AML-193 (cell line): ENCODE measurements around the gene SLC7A4.
A peak's percentile ranks its signal among the peaks of the same experiment; 100 is the strongest.
"Not testable (repeated sequence)": the region's sequence is repeated elsewhere in the genome, so short reads cannot be mapped to it uniquely, and the experiment has no call there.

Experiments used
- DNase-seq, 2 experiments: peaks; one replicate each; lab custom pipeline; 2025; lab: John Stamatoyannopoulos, UW

The SLC7A4 gene

GRCh38 chr22:21041937-21042336 is 9.6 kb upstream of the SLC7A4 start:
- no peak for DNase-seq

- DNase-seq, result not testable (repeated sequence)
Observed at GRCh38 chr22:21039158-21039557, 6.8 kb upstream of the SLC7A4 start.

- no peak for DNase-seq
Observed at GRCh38 chr22:21038405-21038804, 6.0 kb upstream of the SLC7A4 start.

- DNase-seq, result no peak
Observed at GRCh38 chr22:21034989-21035388, 2.6 kb upstream of the SLC7A4 start.

GRCh38 chr22:21033895-21034294 is 1.5 kb upstream of the SLC7A4 start:
- no peak for DNase-seq

- DNase-seq, result no peak
Observed at GRCh38 chr22:21032868-21033688, 717 bp upstream of the SLC7A4 start.

- no peak for DNase-seq
Observed at GRCh38 chr22:21031545-21032036, 770 bp downstream of the SLC7A4 start.

- DNase-seq, result no peak
Observed at GRCh38 chr22:21030621-21031544, 1.5 kb downstream of the SLC7A4 start.

GRCh38 chr22:21030032-21030431 is 2.3 kb downstream of the SLC7A4 start:
- DNase-seq, result no peak

- no peak for DNase-seq
Observed at GRCh38 chr22:21029486-21030025, 2.8 kb downstream of the SLC7A4 start.

GRCh38 chr22:21028277-21029251 is 3.8 kb downstream of the SLC7A4 start:
- no peak for DNase-seq

- no peak for DNase-seq
Observed at GRCh38 chr22:21026783-21027692, 5.3 kb downstream of the SLC7A4 start.

- no peak for DNase-seq
Observed at GRCh38 chr22:21025763-21026755, 6.3 kb downstream of the SLC7A4 start.

- DNase-seq, result no peak
Observed at GRCh38 chr22:21025266-21025665, 7.1 kb downstream of the SLC7A4 start.

GRCh38 chr22:21022955-21023614 is 9.3 kb downstream of the SLC7A4 start:
- no peak for DNase-seq

GRCh38 chr22:21022507-21022906 is 9.9 kb downstream of the SLC7A4 start:
- DNase-seq, result no peak

GRCh38 chr22:21020802-21021429 is 11.4 kb downstream of the SLC7A4 start:
- peak; percentile 11 to 19 for DNase-seq

GRCh38 chr22:21018314-21018713 is 14.0 kb downstream of the SLC7A4 start:
- no peak for DNase-seq
